ENCODE results near the gene CCT5. TPM values are rescaled to one million over a fixed set of nuclear protein-coding genes. Genes with fewer than 3 reads are reported as not detected.

The CCT5 gene
- total RNA-seq = 100 to 1,000 TPM; 104 to 201 (median 163) TPM

DNA sequence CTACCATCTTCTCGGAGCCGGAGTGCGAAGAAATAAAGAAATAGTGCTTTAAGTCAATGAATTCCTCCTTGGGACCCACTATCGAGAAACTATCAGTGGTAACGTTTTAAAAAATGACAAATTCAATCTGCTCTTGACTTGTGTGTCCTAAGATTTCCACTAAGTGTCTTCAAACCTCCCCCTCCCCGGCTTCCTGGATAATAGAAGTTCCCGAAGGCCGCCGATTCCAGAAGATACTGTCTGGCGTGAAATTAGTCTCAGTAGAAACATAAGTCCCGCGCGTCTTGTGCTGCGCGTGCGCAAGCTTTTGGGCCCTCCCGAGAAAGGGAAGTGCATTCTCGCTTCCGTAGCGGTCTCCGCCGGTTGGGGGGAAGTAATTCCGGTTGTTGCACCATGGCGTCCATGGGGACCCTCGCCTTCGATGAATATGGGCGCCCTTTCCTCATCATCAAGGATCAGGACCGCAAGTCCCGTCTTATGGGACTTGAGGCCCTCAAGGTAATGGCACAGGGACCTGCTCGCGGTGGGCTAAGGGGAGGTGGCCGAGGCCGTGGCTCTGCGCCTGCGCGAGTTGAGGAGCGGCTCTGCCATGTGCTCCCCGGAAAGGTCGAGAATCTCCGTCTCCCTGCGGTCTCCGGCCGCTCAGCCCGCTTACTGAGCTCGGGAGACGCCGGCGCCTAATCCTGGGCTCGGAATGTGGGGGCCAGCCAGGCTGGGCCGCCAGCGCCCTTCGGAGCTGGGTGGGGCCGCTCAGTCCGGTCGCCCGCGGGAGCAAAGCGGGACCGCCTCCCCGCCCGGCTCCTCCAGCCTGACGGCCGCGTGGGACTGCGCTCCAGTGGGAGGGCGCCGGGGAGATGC, at the start of gene CCT5:
TSS of gene CCT5 (plus strand) at position 333 of the 858 bp plus-strand sequence. CDS start at position 394, 61 bp downstream.
- Histone ChIP-seq H3K4me1 (peaks cover 26 to 35% of the 10 kb centered on the region in 2 donors), H3K9me3 (no peaks in the 10 kb centered on the region), H3K4me3 (replicated peaks in 1 of 3) (peak within 1 kb of the TSS; percentile 75 to 95 (median 90)), H3K27me3 (no peaks in the 10 kb centered on the region), H3K36me3 (peaks cover 0 to 5% of the 10 kb centered on the region in 2 donors), H3K27ac (peak within 1 kb of the TSS; percentile 94 to 98 (median 97))
- intact Hi-C loops (cut with DNase I) = no loop called here
- peak; percentile 93 to 94 for DNase-seq
- TF ChIP-seq, protein P1, sequence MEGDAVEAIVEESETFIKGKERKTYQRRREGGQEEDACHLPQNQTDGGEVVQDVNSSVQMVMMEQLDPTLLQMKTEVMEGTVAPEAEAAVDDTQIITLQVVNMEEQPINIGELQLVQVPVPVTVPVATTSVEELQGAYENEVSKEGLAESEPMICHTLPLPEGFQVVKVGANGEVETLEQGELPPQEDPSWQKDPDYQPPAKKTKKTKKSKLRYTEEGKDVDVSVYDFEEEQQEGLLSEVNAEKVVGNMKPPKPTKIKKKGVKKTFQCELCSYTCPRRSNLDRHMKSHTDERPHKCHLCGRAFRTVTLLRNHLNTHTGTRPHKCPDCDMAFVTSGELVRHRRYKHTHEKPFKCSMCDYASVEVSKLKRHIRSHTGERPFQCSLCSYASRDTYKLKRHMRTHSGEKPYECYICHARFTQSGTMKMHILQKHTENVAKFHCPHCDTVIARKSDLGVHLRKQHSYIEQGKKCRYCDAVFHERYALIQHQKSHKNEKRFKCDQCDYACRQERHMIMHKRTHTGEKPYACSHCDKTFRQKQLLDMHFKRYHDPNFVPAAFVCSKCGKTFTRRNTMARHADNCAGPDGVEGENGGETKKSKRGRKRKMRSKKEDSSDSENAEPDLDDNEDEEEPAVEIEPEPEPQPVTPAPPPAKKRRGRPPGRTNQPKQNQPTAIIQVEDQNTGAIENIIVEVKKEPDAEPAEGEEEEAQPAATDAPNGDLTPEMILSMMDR (IDR thresholded peaks at IDR 0.05) = peak in 1 of 6 experiments; percentile 2
- TF ChIP-seq POLR2A (IDR thresholded peaks at IDR 0.05) = peak; percentile 9 to 62
- 0 to 2% methylated on average over 32 to 38 of the region's 67 CpGs for WGBS, 2 donors

DNA sequence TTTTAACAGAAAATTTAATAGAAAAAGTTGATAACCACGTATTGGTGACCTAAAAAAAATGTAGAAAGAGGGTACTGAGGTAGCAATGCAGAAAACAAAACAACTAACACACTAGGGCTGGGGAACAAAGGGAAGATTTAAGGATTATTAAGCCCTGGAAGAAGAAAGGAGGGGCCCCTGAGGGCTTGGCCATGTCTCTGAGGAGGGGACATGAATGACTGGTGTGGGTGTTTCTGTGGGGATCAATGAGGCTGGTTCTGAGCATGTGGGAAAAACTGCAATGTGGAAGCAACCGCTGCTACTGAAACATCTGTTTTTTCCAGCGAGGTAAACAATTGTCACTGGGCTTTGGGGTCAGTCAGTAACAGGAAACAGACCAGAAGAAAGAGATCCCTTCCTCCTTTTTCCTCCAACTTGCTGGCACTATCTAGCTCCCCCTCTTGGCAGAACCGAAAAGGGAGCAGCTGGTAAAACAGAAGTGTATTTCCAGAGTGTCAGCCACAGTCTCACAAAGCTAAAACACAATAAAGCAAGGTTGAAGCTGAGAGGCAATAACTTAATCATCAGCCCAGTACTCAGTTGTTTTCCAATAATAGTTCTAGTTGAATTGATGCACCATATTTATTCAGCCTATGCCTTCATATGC, 48.7 kb upstream of the CCT5 start:
- Histone ChIP-seq H3K4me3 (replicated peaks in 1 of 3) (no peak overlapping the region), H3K4me1 (no peaks in the 10 kb centered on the region), H3K36me3 (no peaks in the 10 kb centered on the region), H3K27me3 (no peaks in the 10 kb centered on the region), H3K9me3 (no peaks in the 10 kb centered on the region), H3K27ac (no peak overlapping the region)
- intact Hi-C loops (cut with DNase I) = no loop called here
- TF ChIP-seq, protein P1 (IDR thresholded peaks at IDR 0.05) = peak in 1 of 6 experiments; percentile 17
- TF ChIP-seq POLR2A (IDR thresholded peaks at IDR 0.05) = no peak
- WGBS, 2 donors = 50 to 60% methylated on average over 4 of the region's 4 CpGs
- DNase-seq = no peak

DNA sequence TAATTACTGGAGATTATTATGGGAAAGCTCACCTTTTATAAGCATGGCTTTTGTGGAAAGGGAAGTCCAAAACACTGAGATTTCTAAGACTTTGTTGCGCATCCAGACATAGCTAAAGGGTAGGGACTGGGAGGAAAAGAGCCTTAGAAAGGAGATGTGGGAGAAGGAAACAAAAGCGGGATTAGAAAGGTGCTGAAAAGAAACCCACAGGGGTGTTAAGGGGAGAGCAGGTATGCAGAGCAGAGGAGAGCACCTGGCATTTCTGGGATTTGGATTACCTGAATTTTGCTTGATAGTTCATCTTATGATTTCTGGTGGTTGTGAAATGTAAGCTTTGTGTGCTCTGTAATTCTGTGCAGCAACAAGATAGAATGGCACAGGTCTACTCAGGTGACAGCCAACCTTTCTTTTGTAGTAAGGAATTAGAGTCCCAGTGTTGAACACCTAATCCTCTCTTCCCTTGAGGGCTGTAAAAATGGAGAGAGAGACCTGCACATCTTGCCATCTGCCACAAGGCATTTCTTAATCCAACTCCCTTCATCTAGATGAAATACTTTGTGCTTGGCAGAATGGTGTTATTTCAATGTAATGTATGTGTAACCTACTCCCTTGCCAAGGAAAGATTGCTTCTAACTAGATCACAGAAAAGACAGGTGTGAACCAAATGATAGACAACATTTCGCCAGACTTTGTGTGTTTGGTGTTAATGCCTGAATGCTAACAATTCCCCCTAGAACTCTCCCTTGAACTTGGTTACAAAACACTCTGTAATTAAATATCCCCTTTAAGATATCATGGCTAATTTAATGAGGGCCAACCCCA, 47.8 kb upstream of the CCT5 start:
- Histone ChIP-seq H3K27me3 (no peaks in the 10 kb centered on the region), H3K4me3 (replicated peaks in 1 of 3) (no peak overlapping the region), H3K4me1 (no peaks in the 10 kb centered on the region), H3K9me3 (no peaks in the 10 kb centered on the region), H3K36me3 (no peaks in the 10 kb centered on the region), H3K27ac (no peak overlapping the region)
- intact Hi-C loops (cut with DNase I) = no loop called here
- DNase-seq = no peak
- TF ChIP-seq, protein P1 (IDR thresholded peaks at IDR 0.05) = no peak
- TF ChIP-seq POLR2A (IDR thresholded peaks at IDR 0.05) = no peak
- WGBS, 2 donors = 94 to 95% methylated on average over 3 of the region's 3 CpGs

DNA sequence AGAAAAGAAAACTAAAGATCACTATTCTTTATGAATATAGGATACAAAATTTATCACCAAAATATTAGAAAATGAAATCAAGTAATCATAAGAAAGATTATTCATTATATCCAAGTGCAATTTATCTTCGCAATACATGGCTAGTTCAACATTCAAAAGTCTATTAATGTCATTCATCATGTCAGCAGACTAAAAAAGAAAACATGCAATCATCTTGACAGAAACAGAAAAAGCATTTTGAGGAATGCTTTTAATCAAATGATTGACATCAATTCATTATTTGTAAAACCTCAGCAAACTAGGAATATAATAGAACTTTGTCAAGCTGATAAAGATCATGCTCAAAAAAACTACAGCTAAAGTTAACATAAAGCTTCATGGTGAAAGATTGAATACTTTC, 41.1 kb upstream of the CCT5 start:
- TF ChIP-seq, protein P1 (IDR thresholded peaks at IDR 0.05) = no peak
- TF ChIP-seq POLR2A (IDR thresholded peaks at IDR 0.05) = no peak
- Histone ChIP-seq H3K9me3 (no peaks in the 10 kb centered on the region), H3K27ac (no peak overlapping the region), H3K4me1 (peaks cover 4 to 10% of the 10 kb centered on the region in 2 donors), H3K36me3 (no peaks in the 10 kb centered on the region), H3K27me3 (no peaks in the 10 kb centered on the region), H3K4me3 (replicated peaks in 1 of 3) (no peak overlapping the region)
- intact Hi-C loops (cut with DNase I) = no loop called here
- no peak for DNase-seq
- 98 to 99% methylated on average over 1 of the region's 1 CpG for WGBS, 2 donors
